ENCODE measurements around the gene ETNK1.

The ETNK1 gene

DNA sequence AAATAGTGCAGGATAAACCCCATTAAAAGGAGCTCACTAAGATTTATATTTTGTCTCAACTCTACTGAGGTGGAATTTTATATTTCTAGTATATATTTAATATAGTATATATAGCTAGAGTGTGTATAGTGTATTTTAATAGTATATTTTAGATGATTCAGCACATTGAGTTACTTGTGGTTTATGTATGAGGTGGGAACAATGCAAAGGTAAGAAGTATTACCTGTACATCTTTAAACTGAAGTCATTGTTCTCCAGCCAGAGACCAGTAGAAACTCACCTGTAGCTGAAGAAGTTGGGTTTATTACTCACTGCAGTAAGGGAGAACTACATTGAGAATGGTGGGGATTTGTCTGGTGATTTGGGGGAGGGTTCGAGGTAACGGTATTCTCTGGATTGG is 15.9 kb downstream of the ETNK1 start:
- no peak for DNase-seq

DNA sequence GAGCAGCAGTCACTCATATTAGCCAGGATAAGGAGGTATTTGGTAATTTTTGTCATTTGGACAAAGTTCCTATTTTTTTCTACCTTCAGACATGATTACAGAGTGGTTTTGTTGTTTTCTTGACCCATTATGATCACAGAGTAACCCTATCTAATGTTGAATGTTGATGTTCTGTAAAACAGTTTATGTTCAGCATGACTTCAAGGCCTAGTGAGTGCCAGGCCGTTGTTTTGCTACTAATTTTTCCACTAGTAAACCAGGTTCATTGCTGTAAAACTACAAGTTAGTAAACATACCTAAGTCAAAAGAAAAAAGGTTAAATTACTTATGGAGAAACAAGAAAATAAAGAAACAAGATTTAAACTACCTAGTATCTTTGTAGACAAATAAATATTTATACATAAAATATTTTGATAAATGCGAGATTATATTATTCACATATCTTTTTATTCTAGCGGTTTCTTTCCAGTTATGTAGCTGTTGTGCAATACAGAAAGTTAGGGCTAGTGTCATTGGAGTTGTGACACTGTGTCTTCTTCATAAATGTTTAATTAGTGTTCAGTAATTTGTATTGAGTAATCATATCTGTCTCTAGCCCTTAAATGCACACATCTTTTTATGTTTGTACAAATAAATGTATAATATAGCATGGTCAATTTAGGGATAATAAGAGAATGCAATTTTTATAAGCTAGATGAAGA is 16.5 kb downstream of the ETNK1 start:
- DNase-seq, result no peak

DNA sequence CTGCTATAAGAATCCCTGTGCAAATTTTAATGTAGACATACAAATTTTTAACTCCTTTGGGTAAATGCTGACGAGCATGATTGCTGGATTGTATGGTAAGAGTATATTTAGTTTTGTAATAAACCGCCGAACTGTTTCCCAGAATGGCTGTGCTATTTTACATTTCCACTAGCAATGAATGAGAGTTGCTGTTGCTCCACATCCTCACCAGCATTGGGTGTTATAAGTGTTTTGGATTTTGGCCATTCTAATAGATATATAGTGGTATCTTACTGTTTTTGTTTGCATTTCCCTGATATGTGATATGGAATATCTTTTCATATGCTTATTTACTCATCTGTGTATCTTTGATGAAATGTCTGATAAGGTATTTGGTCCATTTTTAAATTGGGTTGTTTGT is 23.7 kb downstream of the ETNK1 start:
- no peak for DNase-seq

DNA sequence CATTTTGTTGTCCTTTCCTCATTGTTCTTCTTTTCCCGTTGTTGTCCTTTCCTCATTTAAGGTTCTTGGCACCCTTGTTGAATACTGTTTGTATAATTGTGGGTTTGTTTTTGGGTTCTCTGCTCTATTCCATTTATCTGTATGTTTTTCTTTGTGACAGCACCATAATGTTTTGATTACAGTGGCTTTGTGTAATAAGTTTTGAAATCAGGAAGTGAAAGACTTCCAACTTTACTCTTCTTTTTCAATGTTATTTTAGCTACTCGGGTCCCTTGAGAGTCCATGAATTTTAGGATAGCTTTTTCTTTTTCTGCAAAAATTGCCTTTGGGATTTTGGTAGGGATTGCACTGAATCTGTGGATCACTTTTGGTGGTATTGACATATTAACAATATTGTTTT is 28.1 kb downstream of the ETNK1 start:
- DNase-seq, result no peak

DNA sequence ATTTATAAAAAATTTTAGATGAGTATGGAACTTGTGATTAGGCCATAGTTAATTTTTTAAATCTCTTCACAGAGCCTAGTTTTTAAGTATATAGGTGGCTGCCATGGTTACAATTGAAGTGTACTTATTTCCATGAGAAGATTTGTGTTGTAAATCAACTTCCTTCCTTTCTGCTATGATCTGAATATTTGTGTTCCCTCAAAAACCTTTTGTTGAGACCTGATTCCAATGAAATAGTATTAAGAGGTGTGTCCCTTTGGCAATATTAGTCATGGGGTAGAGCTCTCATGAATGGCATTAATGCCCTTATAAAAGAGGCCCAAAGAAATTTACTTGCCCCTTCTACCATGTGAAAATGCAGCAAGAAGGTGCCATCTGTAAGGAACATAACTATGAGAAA is 28.8 kb downstream of the ETNK1 start:
- DNase-seq, result no peak

DNA sequence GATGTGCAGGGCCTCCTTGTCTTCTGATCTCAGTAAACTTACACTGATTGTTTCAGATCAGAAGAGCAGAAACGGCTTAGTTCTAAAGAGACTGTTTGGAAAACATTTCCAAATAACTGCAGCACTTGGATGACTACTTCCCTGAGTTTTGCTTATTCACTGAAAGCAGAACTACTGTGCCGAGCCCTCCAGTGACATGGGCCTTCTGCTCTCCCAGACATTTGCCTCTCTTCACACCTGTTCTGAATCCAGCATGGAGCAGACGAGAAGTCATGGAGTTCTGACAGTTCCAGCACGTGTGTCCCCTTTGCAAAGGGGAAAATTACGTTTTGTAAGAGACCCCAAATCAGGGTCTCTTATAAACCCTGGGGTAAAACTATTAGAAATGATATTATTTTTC is 31.4 kb downstream of the ETNK1 start:
- no peak for DNase-seq

DNA sequence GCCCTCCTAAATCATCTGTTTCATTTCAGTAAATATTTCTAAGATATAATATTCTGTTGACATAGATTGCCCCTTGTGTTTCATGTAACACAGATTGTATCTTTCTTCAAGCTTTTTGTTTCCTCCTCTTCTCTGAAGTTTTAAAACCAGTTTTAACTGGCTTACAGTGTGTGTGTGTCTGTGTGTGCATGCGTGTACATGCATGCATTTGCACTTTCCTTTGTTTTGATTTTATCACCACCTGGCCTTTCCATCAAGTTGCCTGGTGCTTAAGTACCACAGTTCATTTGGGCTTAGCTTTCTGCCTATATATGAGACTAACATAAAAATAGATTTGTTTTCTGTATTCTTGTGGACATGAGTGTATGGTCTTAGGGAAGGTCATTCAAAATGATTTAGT is 31.9 kb downstream of the ETNK1 start:
- DNase-seq, result no peak

DNA sequence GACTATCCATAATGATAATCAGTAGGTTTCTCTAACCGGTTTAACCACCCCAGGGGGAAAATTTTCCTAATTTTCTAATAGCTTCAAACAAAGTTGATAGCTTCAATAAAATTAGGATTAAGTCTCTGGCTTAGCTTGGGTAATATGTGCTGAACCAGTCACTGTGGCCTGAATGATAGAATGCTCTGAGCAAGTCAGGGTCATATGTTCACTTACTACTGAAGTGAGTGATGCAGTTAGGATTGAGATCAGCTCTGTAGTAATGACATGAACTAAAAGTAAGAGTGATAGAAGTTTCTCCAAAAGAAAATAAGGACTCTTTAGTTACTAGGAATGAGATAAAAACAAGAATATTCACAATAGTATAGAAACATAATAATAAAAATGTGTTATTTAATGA is 32.6 kb downstream of the ETNK1 start:
- peak; percentile 37 for DNase-seq

DNA sequence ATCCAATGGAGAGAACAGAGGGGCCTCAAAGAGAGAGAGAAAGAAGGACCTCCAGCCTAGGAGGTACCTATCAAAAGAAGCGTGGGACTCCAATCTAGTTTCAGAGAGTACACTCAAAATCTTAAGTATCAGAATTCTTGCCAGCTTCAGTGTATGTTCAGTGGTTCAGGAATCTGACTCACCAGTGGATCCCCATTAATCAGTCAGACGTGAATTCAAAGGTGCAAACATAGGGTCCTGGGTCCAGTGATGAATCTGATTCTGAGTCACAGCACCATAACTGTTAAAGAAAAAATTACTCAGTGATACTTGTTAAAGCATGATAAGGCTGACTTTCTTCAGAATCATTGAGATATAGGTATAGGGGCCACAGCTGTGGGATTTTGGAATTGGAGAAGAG is 33.2 kb downstream of the ETNK1 start:
- peak; percentile 64 for DNase-seq

DNA sequence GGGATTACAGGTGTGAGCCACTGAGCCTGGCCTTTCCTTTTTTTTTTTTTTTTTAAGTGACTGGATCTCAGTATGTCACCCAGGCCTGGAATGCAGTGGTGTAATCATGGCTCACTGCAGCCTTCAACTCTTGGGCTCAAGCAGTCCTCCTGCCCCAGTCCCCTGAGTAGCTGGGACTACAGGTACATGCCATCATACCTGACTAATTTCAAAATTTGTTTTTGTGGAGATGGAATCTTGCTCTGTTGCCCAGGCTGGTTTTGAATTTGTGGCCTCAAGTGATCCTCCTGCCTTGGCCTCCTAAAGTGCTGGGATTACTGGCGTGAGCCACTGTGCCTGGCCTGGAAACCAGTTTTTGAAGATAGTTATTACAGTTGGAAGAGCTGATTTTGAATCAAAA is 37.4 kb downstream of the ETNK1 start:
- DNase-seq, result no peak

DNA sequence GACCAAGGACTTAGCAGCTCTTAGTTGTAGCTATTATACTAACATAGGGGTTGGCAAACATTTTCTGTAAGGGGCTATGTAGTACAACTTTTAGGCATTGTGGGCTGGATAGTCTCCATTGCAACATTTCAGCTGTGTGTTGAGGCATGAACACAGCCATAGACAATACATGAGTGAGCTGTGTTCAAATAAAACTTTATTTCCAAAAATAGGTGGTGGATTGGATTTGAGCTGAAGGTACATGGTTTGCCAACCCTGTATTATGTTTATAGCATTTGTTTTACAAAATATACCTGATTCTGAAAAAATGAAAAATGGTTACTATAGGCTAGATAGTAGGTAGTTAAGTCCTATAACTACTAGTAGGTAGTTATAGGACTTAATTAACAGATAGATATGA is 40.5 kb downstream of the ETNK1 start:
- no peak for DNase-seq

DNA sequence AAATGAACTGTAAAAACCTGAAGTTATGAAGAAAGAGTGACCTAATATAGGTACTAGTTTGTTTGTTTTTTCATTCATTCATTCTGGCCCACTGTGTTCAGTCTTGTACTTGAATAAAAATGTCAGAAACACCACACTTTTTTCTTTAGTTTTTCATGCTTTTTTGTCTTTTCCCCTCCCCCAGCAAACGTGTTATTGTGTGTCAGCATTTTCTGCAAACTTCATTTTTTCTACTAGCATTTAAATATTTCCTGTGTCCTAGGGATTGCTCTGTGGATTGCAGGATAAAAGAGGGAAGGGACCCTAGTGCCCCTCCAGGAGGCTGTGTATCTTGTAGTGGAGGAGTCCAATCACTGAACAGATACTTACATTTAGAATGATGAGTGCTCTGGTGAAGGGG is 42.2 kb downstream of the ETNK1 start:
- DNase-seq, result no peak

DNA sequence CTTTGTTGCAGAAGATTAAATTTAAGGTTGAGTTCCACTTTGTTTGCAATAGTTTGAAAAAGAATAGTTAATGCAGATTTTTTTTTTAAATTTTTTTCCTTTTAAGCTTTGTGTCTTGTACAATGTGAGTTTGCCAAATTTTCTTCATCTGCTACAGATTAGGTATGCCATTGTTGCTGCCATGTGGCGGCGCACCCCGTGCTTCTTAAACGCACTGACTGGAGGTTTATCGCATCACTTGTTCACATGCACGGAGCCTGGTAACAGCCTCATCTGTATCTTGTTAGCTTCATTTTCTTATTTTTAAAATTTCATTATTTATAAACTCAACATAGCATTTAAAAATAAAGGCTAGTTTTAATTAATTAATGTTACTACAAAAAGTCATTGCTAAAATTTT is 43.5 kb downstream of the ETNK1 start:
- DNase-seq, result no peak

DNA sequence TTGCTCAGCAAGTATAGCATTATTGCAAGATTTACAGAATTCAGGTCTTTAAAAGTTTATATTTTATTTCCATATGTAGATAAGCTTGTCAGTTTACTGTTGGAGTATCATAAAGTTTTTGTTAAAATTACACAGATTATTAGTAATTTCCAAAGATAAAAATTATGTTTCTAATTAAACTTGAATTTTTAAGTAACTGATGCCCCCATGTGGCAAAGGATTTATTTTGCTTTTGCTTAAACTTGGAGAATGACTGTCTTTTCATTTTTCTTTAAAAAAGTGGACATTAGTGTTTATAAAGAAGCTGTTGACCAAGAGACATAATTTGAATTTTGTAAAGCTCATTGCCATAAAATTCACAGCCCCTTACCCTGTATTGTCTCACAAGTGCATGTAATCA is 45.8 kb downstream of the ETNK1 start:
- DNase-seq, result no peak

DNA sequence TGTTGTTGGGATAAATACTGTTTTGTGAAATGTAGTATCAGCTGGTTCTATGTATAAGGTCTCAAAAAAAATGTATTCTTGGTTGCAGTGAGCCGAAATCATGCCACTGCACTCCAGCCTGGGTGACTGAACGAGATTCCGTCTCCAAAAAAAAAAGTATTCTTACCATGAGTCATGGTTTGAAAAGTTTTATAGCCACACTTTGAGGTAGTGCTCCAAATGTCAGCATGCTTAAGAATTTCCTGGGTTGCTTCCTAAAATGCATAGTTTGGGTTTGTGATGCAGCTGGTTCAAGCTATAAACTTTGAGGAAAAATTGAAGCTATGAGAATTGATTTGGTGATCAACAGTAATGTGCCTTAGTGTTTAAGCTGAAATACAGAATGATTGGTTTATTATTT is 48.0 kb downstream of the ETNK1 start:
- no peak for DNase-seq

DNA sequence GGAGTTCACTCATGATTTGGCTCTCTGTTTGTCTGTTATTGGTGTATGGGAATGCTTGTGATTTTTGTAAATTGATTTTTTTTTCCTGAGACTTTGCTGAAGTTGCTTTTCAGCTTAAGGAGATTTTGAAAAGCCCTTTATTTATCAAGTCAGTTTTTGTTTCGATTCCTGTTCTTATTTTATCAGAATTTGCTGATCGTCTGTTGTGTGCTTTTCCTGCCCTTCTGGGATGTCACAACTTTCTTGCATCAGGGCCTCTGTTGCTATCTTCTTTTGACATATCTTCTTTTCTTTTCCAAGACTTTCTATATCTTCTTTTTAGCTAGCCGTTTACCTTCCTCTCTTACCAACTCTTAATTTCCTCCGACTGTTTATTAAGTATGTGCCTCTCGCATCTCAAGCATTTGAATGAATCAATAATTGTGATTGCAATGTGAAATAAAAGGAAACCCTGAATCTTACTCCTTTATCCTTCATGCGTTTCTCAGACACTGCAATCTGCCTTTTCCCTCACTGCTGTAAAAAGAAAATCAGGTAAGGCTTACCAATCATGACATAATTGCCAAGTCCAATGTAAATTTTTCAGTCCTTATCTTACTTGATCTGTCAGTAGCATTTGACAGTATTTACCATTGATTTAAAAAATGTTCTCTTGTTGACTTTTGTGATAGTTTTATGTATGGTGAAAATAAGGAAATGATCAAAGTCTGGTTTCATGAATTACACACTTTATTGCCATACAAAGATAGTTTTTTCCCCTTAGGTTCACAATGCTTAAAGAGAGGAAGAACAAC is 53.0 kb downstream of the ETNK1 start:
- DNase-seq, result no peak

DNA sequence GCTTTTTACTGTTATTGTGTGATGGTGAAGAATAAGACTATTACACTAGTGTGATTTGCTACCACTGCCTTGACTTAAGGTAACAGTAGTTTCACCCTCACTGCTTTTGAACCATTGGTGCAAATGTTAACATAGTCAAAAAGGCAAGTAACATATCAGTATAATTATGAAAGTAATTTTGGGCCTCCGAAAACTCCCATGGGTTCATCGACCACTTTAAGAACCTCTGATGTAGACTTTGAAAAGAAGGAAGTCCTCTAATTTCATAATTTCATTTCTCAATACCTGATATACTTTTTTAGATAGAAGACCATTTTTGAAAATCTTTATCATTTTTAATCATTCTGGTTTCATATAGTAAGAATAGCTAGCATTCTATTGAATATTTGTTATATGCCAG is 57.7 kb downstream of the ETNK1 start:
- DNase-seq, result no peak

DNA sequence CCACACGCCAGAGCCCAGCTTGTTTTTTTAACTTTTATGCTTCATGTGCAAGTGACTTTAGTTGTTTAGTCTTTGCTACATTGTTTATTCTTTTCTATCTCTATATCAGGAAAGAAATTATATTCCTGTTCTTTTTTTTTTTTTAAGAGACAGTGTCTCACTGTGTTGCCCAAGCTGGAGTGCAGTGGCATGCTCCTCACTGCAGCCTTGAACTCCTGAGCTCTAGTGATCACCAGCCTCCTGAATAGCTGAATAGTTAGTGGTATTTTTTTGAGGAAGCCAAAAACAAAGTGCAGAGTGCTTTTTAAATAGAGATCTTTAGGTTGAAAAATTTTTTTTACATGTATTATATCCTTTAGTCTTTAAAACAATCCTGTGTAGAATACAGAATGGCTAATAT is 58.2 kb downstream of the ETNK1 start:
- no peak for DNase-seq

DNA sequence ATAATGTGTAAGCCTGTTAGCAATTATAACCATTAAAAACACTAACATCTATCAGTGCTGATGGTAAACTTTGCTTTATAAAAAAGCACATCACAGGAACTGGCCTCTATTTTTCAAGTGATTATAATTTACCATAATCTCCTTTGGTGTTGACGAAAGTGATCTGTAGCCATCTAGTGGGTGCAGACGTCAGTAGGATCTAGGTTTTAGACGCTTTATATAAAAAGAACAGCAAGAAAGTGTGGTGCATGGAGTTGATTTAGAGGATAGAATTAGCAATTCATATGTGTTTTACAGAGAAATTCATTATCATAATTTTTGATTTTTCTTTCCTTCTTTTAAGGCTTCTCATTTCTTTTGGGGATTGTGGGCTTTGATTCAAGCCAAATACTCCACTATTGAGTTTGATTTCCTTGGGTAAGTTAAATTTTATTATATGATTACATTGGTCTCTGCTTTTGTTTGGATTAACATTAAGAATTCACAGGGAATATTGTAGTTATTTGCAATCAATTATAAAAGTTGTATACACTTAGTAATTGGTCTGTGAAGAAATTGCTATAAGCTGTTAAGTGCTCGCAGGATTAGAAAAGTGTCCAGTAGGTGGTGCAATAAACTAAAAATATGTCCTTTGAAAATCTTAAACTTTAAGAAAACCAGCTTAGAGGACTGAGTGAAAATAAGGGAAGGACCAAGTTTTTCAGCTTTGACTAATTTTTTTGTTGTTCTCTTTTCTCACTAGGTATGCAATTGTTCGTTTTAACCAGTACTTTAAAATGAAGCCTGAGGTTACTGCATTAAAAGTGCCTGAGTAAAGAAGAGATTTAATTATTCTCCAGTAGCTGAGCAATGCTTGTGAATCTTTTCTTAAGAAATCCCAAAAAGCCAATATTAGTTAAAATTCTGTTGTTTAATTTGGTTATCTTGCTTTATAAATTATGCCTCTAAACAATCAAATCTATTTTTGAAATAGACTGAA is 59.5 kb downstream of the ETNK1 start:
- DNase-seq, result peak; percentile 35

DNA sequence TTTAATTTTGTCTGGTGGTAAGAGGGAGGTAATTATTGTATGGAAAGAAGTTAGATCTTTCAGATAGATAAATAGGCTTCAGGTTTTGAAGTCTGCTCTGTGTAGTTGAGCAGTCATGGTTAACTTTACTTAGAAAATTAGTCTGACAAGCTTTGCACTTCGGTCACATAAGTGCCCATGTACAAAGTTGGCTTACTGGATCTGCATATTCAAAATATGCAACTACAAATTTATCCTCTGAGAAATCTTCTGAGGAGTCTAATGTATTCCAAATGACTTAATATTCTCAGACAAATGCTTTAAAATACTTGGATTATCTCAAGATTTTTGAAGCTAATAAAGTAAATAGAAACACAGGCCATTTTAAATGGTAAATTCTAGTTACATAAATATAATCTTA is 61.2 kb downstream of the ETNK1 start:
- DNase-seq, result no peak

DNA sequence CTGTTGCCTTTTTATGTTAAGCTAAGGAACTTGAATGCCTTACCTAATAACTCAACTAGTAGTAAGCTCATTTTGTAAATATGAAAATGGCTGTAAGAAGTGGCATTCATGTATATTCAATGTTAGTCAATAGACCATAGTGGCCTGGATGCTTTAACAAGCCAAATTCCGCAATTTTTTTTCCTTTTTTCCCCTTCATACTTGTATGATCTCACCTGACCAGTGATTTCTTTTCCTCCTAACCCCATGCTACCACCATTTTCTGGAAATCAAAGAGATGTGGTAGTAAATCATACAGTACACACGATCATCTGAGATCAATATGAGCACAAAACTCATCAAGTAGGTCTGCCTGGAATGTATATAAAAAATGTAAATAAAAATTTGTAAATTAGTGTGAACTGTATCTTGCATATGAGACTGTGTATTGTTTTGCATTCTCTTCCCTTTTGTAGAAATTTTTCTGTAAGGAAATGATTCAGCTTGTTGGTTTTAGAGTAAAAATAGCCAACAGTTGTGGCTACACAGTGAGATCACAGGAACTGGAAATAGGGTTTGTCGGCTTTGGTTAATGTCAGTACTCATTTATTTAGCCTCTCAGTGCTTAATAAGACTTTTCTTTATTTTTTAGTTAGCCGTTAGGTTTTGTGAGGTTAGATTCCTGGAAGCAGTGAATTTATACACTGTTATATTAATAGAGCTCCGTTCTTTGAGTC is 62.5 kb downstream of the ETNK1 start:
- peak; percentile 65 for DNase-seq

DNA sequence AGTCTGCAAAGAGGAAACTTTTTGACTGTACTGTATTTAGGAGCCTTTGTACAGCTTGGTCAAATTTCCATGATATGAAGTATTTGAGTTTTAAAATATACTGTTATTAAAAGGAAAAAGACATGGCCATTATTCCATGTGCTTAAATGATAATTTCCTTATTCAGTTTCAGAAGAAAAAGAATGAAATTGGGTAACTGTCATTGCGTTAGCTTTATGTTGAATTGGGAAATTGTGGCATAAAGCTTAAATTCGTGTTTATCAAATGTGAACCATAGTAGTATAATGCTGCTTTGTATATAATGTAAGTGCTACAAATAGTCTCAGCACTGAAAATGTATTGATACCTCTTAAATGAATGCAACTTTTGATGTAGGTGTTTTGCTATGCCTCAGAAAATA is 64.9 kb downstream of the ETNK1 start:
- DNase-seq, result no peak

DNA sequence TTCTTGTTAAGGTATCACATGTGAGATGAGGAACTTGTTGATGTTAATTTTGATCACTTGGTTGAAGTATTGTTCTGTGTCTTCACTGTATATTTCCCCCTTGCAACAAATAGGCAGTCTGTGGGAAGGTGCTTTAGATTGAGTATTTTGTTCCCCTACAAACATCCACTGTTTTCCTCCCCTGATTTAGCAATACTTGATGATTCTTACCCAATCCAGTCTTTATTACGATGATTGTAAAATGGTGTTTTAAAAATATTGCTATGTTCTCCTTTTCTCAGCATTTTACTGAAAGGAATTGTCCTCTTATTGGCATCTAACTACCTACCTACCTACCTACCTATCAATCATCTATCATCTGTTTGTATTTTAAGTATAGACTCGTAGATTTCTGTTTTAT is 66.3 kb downstream of the ETNK1 start:
- no peak for DNase-seq

All from activated CD4-positive, alpha-beta T cell treated with anti-CD3 and anti-CD28 coated beads, Interleukin-2, Interleukin-6, amounts not matched to agents 100 ng/mL and 50 ng/mL, durations not matched to agents 16 hours and 8 hours (primary cell).